ENCODE measurements around the gene ELMOD1.

The ELMOD1 gene

GRCh38 chr11:107587306-107587979 lies 3.5 kb upstream of the ELMOD1 start:
- no peak for DNase-seq

DNA sequence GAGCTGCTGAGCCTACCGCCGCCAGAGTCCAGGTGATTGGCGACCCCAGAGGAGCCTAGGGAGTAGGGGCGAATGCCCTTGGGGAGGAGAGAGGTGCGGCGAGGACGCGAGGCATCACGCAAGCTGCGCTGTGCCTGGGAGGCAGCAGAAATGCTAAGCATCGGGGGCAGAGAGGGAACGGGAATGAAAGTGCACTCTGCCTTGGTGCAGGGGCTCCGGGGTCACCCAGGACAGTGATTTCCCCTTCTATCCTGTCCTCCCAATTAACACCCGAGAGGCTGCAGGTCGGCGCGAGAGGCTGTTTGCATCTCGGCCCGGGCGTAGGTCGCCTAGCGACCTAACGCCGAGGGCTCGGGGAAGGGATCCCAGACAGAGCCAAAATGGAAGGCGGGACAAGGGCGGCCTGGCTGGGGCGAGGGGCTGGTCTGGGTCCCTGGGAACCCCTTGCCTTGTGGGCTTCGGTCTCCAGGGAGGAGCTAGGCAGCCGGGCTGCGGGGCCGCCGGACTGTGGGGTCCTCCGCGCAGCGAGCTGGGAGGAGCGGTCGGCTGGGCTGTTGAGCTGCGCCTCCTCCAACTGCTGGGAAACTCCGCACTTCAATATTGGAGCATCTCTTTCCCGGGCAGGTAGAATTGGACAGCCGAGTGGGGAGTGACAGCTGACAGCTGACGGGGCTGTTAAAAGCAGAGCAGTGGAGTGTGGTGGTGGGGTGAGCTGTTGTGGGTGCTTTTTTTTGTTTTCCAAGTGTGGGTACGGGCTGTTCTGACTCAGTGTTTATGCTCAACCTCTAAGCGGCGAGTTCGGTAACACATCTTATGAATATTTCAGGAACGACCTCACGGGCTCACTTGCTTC lies 657 bp downstream of the ELMOD1 start:
- no peak for DNase-seq

DNA sequence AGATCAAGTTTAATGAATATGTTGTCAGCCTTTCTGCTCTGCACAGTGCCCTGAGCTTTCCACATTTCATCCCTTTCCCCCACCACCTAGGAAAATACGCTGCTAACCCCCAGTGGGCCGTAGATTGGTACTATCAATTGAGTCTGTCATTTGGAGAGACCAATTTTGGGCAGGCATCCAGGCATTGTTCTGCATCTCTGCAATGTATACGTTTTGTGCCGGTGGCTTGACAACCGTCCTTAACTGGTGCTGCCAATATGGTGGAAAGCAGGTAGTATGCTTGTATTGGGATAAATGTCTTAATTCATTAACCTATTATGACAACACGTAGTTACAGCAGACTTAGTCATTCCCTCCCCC lies 1.3 kb downstream of the ELMOD1 start:
- DNase-seq: no peak

DNA sequence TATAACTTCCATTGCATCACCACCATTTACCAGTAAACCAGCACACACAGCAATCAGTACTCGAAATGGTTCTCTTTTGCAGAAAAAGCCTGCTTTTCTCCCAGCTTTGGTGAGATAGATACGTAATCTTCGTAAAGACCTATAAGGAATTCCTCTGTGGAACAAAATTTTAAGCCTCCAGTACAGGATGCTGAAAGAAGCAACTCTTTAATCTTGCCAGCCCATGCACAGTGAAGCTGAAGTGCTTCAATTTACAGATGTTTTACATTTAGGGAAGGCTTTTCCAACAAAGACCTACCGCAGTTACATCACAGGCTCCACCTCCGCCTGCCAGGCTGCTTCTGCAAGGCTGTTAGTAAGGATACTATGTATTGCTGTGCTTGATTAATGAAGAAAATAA lies 1.9 kb downstream of the ELMOD1 start:
- no peak for DNase-seq

DNA sequence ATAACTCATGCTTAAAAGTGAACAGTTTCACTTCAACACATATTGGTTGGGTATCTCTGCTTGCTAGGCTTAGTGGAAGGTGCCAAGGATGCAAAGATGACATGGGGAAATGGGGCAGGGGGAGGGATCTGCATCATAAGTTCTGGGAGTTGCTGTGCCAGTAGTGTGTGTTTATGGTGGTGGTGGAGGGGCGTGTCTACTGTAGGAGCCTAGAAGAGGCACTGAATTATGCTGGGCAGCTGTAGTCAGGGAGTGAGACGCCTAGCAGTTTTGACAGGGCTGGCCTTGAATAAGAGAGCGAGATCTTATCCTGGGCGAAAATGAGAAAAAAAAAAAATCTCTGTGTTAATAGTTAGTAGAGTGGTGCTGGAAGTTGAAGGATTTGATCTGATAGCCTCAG lies 3.0 kb downstream of the ELMOD1 start:
- DNase-seq: no peak

GRCh38 chr11:107594736-107595135 lies 3.8 kb downstream of the ELMOD1 start:
- no peak for DNase-seq

- DNase-seq: no peak
These were observed 7.5 kb downstream of the ELMOD1 start for GRCh38 chr11:107598225-107599139.

GRCh38 chr11:107605061-107606006 lies 14.4 kb downstream of the ELMOD1 start:
- DNase-seq: no peak

DNA sequence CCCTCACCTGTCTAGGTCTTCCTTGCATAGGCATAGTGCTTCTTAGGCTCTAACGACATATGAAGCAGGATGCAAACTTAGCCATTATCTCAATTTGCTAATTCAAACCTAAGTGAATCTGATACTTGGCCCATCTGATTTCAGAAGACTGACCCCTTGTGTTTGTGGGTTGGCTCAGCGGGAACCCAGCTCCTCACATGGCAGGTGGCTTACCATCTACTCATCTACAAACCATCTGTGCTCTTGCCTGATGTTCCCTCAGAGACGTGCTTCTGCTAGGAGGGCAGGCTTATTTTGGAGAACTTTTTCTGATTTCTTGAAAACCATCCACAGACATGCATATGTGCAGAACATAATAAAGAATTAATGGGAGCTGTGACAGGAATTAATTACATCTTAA lies 15.2 kb downstream of the ELMOD1 start:
- no peak for DNase-seq

GRCh38 chr11:107608809-107609208 lies 17.9 kb downstream of the ELMOD1 start:
- no peak for DNase-seq

DNA sequence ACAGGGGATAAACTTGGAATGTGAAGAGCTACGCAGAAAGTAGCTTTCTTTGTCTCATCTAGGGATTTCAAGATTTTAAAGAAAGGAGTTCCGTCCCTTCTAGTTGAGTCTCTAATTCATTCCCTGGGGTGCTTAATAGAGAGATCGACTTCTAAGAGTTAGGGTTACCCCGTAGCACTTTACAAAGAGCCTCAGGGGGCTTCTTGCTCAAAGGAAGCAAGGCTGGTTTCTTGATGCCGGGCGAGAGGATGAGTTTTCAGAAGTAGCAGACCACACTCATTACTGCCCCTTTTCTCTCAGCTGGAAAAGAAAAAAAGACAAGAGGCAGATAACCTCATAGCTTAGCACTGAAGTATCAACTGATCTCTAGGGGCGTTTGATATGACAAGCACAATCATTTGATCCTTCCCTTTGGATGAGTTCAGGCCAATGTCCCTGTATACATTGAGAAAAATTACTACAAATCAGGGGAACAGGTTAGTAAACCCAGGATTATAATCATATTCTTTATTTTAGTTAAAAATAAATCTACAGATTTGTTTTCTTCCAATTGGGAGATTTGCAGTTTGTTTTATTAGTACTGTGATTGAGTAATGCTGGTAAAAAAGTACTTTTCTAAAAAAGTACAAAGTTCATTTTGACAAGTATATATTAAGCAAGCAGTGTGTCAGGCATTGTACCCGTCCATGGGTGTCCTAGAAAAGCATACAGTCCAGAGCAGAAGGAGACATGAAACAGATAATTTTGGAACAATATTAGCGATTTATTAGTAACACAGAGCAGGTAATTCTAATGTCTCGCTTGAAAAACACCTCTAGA lies 18.7 kb downstream of the ELMOD1 start:
- DNase-seq: no peak

- DNase-seq: no peak
These were observed 21.5 kb downstream of the ELMOD1 start for GRCh38 chr11:107612445-107612844.

GRCh38 chr11:107619926-107620325 lies 29.0 kb downstream of the ELMOD1 start:
- DNase-seq: no peak

- DNase-seq: no peak
These were observed 30.1 kb downstream of the ELMOD1 start for GRCh38 chr11:107621081-107621480.

GRCh38 chr11:107623183-107623582 lies 32.2 kb downstream of the ELMOD1 start:
- no peak for DNase-seq

- no peak for DNase-seq
These were observed 34.2 kb downstream of the ELMOD1 start for GRCh38 chr11:107624983-107625684.

- DNase-seq: no peak
These were observed 34.7 kb downstream of the ELMOD1 start for GRCh38 chr11:107625685-107625989.

DNA sequence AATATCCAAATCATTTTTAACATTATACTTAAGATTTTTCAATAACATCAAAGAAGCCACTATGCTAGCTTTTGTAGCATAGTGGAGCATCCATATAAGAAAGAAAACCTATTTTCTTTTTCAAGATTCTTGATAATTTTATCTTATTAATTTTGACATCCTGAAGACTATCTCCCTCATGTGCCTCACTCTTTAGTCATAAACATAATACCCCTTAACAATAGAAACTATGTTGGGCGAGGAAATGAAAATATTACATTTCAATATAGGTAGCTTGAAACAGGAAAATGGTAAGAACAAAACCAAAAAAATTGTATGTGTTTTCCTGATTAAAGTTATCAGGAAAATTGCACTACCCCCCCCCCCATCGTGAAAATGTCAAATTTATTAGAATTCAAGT lies 40.1 kb downstream of the ELMOD1 start:
- no peak for DNase-seq

- DNase-seq: no peak
These were observed 41.0 kb downstream of the ELMOD1 start for GRCh38 chr11:107631931-107632330.

DNA sequence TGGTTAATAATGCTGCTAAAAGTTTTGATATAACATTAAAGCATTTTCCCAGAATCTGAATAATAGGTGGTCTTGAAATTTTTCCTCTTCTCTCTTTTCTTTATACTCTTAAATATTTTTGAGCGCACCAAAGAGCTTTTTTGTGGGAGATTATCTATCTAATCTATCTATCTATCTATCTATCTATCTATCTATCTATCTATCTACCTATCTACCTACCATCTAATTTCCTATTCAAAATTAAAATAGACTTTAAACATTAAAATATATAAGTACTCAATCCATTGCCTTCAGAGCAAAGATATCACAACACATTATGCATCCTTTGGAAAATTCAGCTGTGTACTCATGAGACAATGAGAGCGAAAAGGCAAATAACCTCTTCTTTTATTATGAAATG lies 55.8 kb downstream of the ELMOD1 start:
- no peak for DNase-seq

GRCh38 chr11:107648242-107648641 lies 57.3 kb downstream of the ELMOD1 start:
- DNase-seq: no peak
